Tibial nerve (tissue), 4 donors: ENCODE data around the gene TMCO4. TPM values are rescaled to one million over a fixed set of nuclear protein-coding genes. Genes with fewer than 3 reads are reported as not detected.

Experiments used
- DNase-seq, 2 donors: peaks; one replicate each; pipeline ENCODE4 v3.0.0-alpha.2; 2019; ENCODE audit warnings: low spot score in 2 of 2
- H3K27ac ChIP-seq, 4 donors: fragments of 200-600 bp; sonication (generic) in 3 of 4; one replicate each; pipeline ENCODE4 v1.5.1; 2017 to 2019; ENCODE audit warnings: mild to moderate bottlenecking in 1 of 4
- H3K27me3 ChIP-seq, 2 donors: fragments of 200-600 bp; sonication (generic) in 1 of 2; one replicate each; pipeline versions ENCODE4 v1.5.1 to v1.6.0; 2017 to 2019
- H3K36me3 ChIP-seq, 3 donors: fragments of 200-600 bp; sonication (generic); one replicate each; pipeline ENCODE4 v1.5.1; 2018 to 2019
- H3K4me1 ChIP-seq, 4 donors: fragments of 200-600 bp; sonication (generic) in 3 of 4; one replicate each; pipeline ENCODE4 v1.5.1; 2017 to 2019
- H3K4me3 ChIP-seq, 4 donors: fragments of 200-600 bp; sonication (generic) in 3 of 4; one replicate each; pipeline ENCODE4 v1.5.1; 2017 to 2019; ENCODE audit warnings: mild to moderate bottlenecking in 1 of 4, moderate library complexity in 1 of 4
- H3K9me3 ChIP-seq, 4 donors: fragments of 200-600 bp; sonication (generic) in 3 of 4; one replicate each; pipeline ENCODE4 v1.5.1; 2017 to 2019
- CTCF ChIP-seq, 5 experiments: fragments of 200-600 bp in 3 of 5; fragments of 450-650 bp in 2 of 5; sonication (generic) in 3 of 5; IDR thresholded peaks; one replicate each; pipeline ENCODE4 v1.5.1; 2016 to 2019; ENCODE audit warnings: antibody characterized with exemption in 5 of 5, mild to moderate bottlenecking in 3 of 5, moderate library complexity in 2 of 5
- EP300 ChIP-seq, 2 donors: sonication (generic); formaldehyde crosslinking; IDR thresholded peaks; one replicate each; pipeline ENCODE4 v1.6.1; 2017; ENCODE audit warnings: antibody characterized with exemption in 2 of 2, mild to moderate bottlenecking in 1 of 2
- POLR2A ChIP-seq, 2 donors: fragments of 450-650 bp; IDR thresholded peaks; one replicate each; pipeline ENCODE4 v1.6.1; 2017; ENCODE audit warnings: antibody characterized with exemption in 2 of 2, mild to moderate bottlenecking in 2 of 2, moderate library complexity in 2 of 2
- WGBS, 2 donors: methylation state at CpG; one replicate each; pipeline ENCODE4 v1.1.5; 2018; 5-methylcytosine and 5-hydroxymethylcytosine counted together
- total RNA-seq, 4 donors: library from RNA; depleted of rRNA; stranded (reverse); fragments of >200 nt; gene quantifications; one replicate each; pipeline ENCODE4 v1.1.0, GENCODE V29; 2016

Gene TMCO4
- total RNA-seq, 4 donors from 2014 or later = 19.3 to 37.5 (median 29.3) TPM

DNA sequence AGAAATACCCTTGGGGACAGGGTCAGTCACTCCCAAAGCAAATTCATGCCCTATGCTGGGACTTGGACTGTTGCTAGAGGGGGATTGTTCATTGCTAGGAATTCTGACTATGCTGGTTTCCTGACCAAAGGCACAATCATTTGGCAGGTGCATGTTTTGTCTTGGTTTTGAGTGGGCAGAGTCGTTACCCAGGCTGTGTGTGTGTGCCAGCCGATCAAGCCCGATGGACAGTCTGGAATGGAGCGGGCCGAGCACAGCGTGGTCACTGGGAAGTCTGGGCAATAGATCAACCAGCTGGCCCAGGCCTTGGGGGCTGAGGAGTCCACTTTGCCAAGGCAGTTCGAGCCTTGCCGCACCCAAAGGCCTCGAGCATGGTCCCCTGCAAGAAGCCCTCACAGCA, 74.1 kb downstream of the TMCO4 start:
- no peak for TF ChIP-seq EP300 (IDR thresholded peaks at IDR 0.05)
- TF ChIP-seq CTCF (IDR thresholded peaks at IDR 0.05) = no peak
- no peak for TF ChIP-seq POLR2A (IDR thresholded peaks at IDR 0.05)
- Histone ChIP-seq H3K36me3 (peaks cover 0 to 90% (median 0%) of the 10 kb centered on the region in 3 donors), H3K9me3 (peaks cover 0 to 7% (median 0%) of the 10 kb centered on the region in 4 donors), H3K27me3 (no peaks in the 10 kb centered on the region), H3K4me3 (no peak overlapping the region), H3K4me1 (no peaks in the 10 kb centered on the region), H3K27ac (no peak overlapping the region)
- 89 to 91% methylated on average over 9 of the region's 9 CpGs for WGBS, 2 donors
- no peak for DNase-seq

- Histone ChIP-seq H3K4me1 (no peaks in the 10 kb centered on the region), H3K27ac (no peak overlapping the region), H3K4me3 (no peak overlapping the region), H3K36me3 (peaks cover 0 to 81% (median 0%) of the 10 kb centered on the region in 3 donors), H3K27me3 (no peaks in the 10 kb centered on the region), H3K9me3 (no peaks in the 10 kb centered on the region)
- DNase-seq = no peak
- 32 to 35% methylated on average over 4 of the region's 4 CpGs for WGBS, 2 donors
- TF ChIP-seq EP300 (IDR thresholded peaks at IDR 0.05) = no peak
- TF ChIP-seq CTCF (IDR thresholded peaks at IDR 0.05) = no peak
- TF ChIP-seq POLR2A (IDR thresholded peaks at IDR 0.05) = no peak
These were observed 75.8 kb downstream of the TMCO4 start for GRCh38 chr1:19723874-19724273.

GRCh38 chr1:19720973-19721372, 78.7 kb downstream of the TMCO4 start:
- WGBS, 2 donors = 59 to 64% methylated on average over 4 of the region's 4 CpGs
- Histone ChIP-seq H3K4me1 (no peaks in the 10 kb centered on the region), H3K27ac (no peak overlapping the region)

GRCh38 chr1:19720174-19720573, 79.5 kb downstream of the TMCO4 start:
- Histone ChIP-seq H3K27me3 (no peaks in the 10 kb centered on the region), H3K36me3 (peaks cover 0 to 50% (median 0%) of the 10 kb centered on the region in 3 donors), H3K4me3 (no peak overlapping the region), H3K9me3 (no peaks in the 10 kb centered on the region), H3K27ac (no peak overlapping the region), H3K4me1 (no peaks in the 10 kb centered on the region)
- DNase-seq = no peak
- WGBS, 2 donors = 93 to 98% methylated on average over 4 of the region's 4 CpGs
- TF ChIP-seq EP300 (IDR thresholded peaks at IDR 0.05) (no peak), POLR2A (IDR thresholded peaks at IDR 0.05) (no peak), CTCF (IDR thresholded peaks at IDR 0.05) (no peak)

More at GRCh38 chr1:19720973-19721372, 78.7 kb downstream of the TMCO4 start:
- H3K9me3 ChIP-seq = no peaks in the 10 kb centered on the region
- TF ChIP-seq CTCF (IDR thresholded peaks at IDR 0.05) (no peak), POLR2A (IDR thresholded peaks at IDR 0.05) (no peak), EP300 (IDR thresholded peaks at IDR 0.05) (no peak)
- DNase-seq = no peak
- H3K36me3 ChIP-seq = peaks cover 0 to 58% (median 0%) of the 10 kb centered on the region in 3 donors
- no peaks in the 10 kb centered on the region for H3K27me3 ChIP-seq
- H3K4me3 ChIP-seq = no peak overlapping the region

DNA sequence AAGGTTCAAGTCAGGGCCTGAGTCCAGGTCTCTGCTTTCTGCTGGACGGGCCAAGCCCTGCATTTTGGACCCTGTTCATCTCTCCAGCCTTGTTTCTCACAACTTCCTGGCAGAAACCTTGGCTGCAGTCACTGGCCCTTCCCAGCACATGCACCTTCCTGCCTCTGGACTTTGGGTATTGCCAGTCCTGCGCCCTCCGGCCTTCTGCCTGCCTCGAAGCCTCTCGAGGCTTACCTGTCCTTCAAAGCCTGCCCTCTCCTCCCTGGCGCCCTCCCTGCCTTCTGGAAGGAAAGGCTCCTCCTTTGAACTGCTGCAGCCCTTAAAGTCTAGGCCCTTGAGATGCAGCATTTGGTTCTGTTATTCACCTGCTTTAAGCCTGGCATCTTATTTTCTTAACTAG, 82.2 kb downstream of the TMCO4 start:
- TF ChIP-seq EP300 (IDR thresholded peaks at IDR 0.05) (no peak), CTCF (IDR thresholded peaks at IDR 0.05) (no peak), POLR2A (IDR thresholded peaks at IDR 0.05) (no peak)
- H3K27me3 ChIP-seq = no peaks in the 10 kb centered on the region
- H3K4me1 ChIP-seq = no peaks in the 10 kb centered on the region
- 74 to 89% methylated on average over 6 of the region's 6 CpGs for WGBS, 2 donors
- no peak overlapping the region for H3K27ac ChIP-seq
- H3K4me3 ChIP-seq = no peak overlapping the region
- H3K36me3 ChIP-seq = peaks cover 0 to 34% (median 0%) of the 10 kb centered on the region in 3 donors
- DNase-seq = no peak
- no peaks in the 10 kb centered on the region for H3K9me3 ChIP-seq
